Measurements from ENCODE around the gene FSD2.
A peak's percentile ranks its signal among the peaks of the same experiment; 100 is the strongest.
"Not testable (repeated sequence)": the region's sequence is repeated elsewhere in the genome, so short reads cannot be mapped to it uniquely, and the experiment has no call there.

FSD2 gene

DNA sequence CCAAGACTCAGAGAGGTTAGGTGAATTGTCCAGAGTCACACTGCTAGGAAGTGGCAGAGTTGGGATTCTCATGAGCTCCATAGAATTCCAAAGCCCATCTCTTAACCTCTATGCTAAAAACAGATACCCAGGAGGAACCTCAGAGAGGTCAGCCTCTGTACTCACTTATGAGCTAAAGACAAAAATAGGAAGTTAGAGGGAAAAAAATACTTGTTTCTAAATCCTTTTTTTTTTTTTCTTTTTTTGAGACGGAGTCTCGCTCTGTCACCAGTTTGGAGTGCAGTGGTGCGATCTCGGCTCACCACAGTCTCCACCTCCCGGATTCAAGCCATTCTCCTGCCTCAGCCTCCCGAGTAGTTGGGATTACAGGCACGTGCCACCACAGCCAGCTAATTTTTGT, 31.4 kb downstream of the FSD2 start:
- no peaks in the 10 kb centered on the region for H3K27me3 ChIP-seq (ENCODE audit: control insufficient read depth, insufficient read depth, low read length)
- H3K36me3 ChIP-seq (ENCODE audit: control insufficient read depth, insufficient read depth, low read length) = no peaks in the 10 kb centered on the region
- H3K4me3 ChIP-seq (ENCODE audit: low read length) = no peak overlapping the region
- no peaks in the 10 kb centered on the region for H3K4me1 ChIP-seq (ENCODE audit: control insufficient read depth, insufficient read depth, low read length)
- H3K9me3 ChIP-seq (ENCODE audit: control insufficient read depth, low read length) = no peaks in the 10 kb centered on the region
- no peak overlapping the region for H3K9ac ChIP-seq (ENCODE audit: low read length)

- no peaks in the 10 kb centered on the region for H3K4me1 ChIP-seq (ENCODE audit: control insufficient read depth, insufficient read depth, low read length)
- H3K36me3 ChIP-seq (ENCODE audit: control insufficient read depth, insufficient read depth, low read length) = no peaks in the 10 kb centered on the region
- no peak overlapping the region for H3K4me3 ChIP-seq (ENCODE audit: low read length)
- H3K9ac ChIP-seq (ENCODE audit: low read length) = no peak overlapping the region
- H3K27me3 ChIP-seq (ENCODE audit: control insufficient read depth, insufficient read depth, low read length) = no peaks in the 10 kb centered on the region
- no peaks in the 10 kb centered on the region for H3K9me3 ChIP-seq (ENCODE audit: control insufficient read depth, low read length)
These were observed 33.9 kb downstream of the FSD2 start for GRCh38 chr15:82771789-82772607.

DNA sequence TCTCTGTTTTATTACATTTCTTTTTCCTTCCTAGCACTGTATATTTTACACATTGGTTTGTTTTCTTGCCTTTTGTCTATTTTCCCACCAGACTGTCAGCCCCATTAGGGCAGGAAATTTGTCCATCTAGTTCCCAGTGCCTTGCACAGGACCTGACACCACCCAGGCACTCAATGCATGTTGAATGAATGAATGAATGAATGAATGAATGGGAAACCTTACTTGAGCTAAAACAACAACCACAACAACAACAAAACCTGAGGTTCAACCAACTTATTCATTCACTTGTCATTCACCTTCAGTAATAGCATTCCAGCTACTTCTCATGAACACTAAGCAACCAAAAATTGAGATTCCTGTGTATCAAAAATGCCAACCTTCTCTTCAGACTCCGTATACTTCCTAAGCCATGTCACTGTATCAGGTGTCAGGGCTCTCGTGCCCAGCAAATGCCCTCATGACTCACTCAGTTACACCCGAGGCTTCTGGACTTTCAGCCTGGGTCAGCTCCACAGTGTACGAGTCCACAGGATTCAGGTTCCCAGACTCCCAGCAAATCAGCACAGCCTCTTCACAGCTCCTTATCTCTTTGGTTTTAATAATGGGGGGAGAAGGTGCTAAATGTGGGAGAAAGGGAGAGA, 37.3 kb downstream of the FSD2 start:
- no peaks in the 10 kb centered on the region for H3K36me3 ChIP-seq (ENCODE audit: control insufficient read depth, insufficient read depth, low read length)
- H3K4me1 ChIP-seq (ENCODE audit: control insufficient read depth, insufficient read depth, low read length) = no peaks in the 10 kb centered on the region
- no peaks in the 10 kb centered on the region for H3K27me3 ChIP-seq (ENCODE audit: control insufficient read depth, insufficient read depth, low read length)
- H3K9me3 ChIP-seq (ENCODE audit: control insufficient read depth, low read length) = no peaks in the 10 kb centered on the region
- H3K9ac ChIP-seq (ENCODE audit: low read length) = no peak overlapping the region
- no peak overlapping the region for H3K4me3 ChIP-seq (ENCODE audit: low read length)

DNA sequence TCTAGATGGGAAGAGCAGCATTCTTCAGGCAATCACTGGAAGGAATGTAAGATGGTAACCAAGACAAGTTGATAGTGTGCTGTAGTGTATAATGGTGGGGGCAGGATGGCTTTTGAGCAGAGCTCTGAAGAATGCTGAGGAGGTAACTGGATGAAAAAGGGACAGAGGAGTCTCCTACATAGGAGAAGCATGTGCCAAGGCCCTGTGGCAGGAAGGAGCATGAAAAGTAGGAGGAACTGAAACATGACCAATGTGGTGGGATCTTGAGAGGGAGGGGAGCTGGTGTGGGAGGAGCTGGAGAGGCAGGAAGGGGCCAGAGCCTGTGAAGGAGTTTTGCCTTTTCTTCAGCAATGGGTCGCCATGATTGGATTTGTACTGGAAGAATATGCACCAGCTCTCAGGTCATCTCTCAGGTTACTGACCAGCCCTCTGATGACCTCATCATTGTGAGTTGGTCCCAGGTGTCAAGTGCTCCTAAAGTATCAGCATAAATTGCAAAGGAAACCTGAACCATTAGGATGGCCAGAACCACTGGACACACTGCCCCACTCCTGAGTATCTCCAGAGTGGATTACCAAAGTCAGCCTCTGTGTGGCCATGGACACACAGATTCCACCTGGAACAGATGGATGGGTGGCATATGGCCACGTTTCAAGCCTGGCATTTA, 38.6 kb downstream of the FSD2 start:
- Histone ChIP-seq H3K36me3 (ENCODE audit: control insufficient read depth, insufficient read depth, low read length) (no peaks in the 10 kb centered on the region), H3K9me3 (ENCODE audit: control insufficient read depth, low read length) (no peaks in the 10 kb centered on the region), H3K4me1 (ENCODE audit: control insufficient read depth, insufficient read depth, low read length) (no peaks in the 10 kb centered on the region), H3K27me3 (ENCODE audit: control insufficient read depth, insufficient read depth, low read length) (no peaks in the 10 kb centered on the region), H3K4me3 (ENCODE audit: low read length) (no peak overlapping the region), H3K9ac (ENCODE audit: low read length) (no peak overlapping the region)

DNA sequence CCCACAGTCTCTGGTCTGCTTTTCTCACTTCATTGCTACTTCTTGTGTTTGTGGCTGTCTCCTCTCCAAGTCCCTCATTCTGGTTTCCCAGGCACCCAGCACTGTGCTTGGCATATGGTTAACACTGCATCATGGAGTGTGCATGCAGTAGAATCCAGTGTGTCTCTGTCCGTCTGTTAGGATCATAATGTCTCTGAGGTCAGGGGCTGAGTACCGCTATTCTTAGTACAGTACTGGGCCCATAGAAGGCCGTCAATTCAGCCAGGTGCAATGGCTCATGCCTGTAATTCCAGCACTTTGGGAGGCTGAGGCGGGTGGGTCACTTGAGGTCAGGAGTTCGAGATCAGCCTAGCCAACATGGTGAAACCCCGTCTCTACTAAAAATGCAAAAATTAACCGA, 39.7 kb downstream of the FSD2 start:
- not testable (repeated sequence) for H3K36me3 ChIP-seq (ENCODE audit: control insufficient read depth, insufficient read depth, low read length); H3K9me3 ChIP-seq (ENCODE audit: control insufficient read depth, low read length); H3K27me3 ChIP-seq (ENCODE audit: control insufficient read depth, insufficient read depth, low read length); H3K9ac ChIP-seq (ENCODE audit: low read length); H3K4me1 ChIP-seq (ENCODE audit: control insufficient read depth, insufficient read depth, low read length); H3K4me3 ChIP-seq (ENCODE audit: low read length)

DNA sequence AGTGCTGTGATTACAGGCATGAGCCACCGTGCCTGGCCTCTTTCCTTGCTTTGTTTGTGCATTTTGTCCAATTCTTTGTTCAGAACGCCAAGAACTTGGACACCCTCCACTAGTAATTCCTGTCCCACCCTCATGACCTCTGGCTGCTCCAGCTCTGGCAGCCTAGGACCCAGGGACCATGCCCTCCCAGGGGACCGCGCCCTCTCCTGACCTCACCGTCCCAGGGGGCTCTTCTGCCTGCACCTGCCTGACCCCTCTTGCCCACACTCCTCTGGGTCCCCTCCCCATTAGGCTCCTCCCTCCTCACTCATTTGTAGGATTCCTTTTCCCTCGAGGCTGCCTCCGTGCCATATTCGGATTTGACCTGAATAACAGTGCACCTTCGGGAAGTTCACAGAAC, 41.1 kb downstream of the FSD2 start:
- H3K9me3 ChIP-seq (ENCODE audit: control insufficient read depth, low read length) = no peaks in the 10 kb centered on the region
- H3K4me1 ChIP-seq (ENCODE audit: control insufficient read depth, insufficient read depth, low read length) = no peaks in the 10 kb centered on the region
- no peaks in the 10 kb centered on the region for H3K27me3 ChIP-seq (ENCODE audit: control insufficient read depth, insufficient read depth, low read length)
- H3K36me3 ChIP-seq (ENCODE audit: control insufficient read depth, insufficient read depth, low read length) = no peaks in the 10 kb centered on the region
- no peak overlapping the region for H3K4me3 ChIP-seq (ENCODE audit: low read length)
- H3K9ac ChIP-seq (ENCODE audit: low read length) = no peak overlapping the region

DNA sequence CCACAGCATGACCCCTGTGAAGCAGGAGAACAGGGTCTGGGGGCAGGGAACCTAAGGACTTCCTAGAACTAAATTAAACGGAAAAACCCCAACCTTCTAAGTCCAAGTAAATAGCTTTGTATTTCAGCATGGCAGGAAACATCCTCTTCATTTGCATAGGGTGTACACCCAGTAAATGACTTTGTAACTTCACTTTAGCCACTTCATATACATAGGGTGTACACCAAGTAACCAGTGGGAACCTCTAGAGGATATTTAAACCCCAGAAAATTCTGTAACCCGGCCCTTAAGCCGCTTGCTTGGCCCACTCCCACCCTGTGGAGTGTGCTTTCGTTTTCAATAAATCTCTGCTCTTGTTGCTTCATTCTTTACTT, 41.8 kb downstream of the FSD2 start:
- H3K36me3 ChIP-seq (ENCODE audit: control insufficient read depth, insufficient read depth, low read length) = no peaks in the 10 kb centered on the region
- H3K4me3 ChIP-seq (ENCODE audit: low read length) = no peak overlapping the region
- H3K4me1 ChIP-seq (ENCODE audit: control insufficient read depth, insufficient read depth, low read length) = no peaks in the 10 kb centered on the region
- no peak overlapping the region for H3K9ac ChIP-seq (ENCODE audit: low read length)
- H3K27me3 ChIP-seq (ENCODE audit: control insufficient read depth, insufficient read depth, low read length) = no peaks in the 10 kb centered on the region
- H3K9me3 ChIP-seq (ENCODE audit: control insufficient read depth, low read length) = no peaks in the 10 kb centered on the region

DNA sequence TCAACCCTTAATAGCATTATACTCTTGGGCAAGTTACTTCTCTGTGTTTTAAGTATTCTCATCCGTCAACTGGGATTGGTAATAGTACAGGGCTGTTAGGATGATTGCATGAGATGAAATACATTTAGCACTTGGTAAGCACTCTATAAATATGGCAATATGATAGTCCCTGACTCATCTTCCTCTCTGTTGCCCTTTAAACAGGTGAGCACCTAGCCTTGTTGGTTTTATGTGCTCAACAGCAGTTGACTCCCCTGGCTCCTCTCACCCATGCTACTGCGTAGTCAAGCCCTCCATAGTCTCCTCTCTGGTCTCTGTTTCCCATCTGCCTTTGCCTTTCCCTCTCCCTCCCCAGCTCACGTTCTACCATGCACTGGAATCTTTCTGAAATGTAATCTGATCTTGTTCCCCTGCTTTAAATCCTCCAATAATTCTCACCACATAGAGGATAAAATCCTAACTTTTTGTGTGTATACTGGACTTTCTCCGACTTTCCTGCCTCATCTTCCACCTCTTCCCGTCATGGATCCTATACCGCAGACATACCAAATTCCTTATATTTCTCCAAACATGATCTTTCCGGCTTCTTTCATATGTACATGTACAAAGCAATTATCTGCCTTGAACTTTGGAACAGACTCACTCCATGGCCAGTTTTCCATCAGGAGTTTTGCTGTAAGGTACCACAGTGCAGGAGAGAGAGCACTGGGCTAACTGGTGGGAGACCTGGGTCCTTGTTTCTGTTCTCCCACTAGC, 42.3 kb downstream of the FSD2 start:
- no peaks in the 10 kb centered on the region for H3K4me1 ChIP-seq (ENCODE audit: control insufficient read depth, insufficient read depth, low read length)
- no peaks in the 10 kb centered on the region for H3K27me3 ChIP-seq (ENCODE audit: control insufficient read depth, insufficient read depth, low read length)
- H3K36me3 ChIP-seq (ENCODE audit: control insufficient read depth, insufficient read depth, low read length) = no peaks in the 10 kb centered on the region
- H3K9ac ChIP-seq (ENCODE audit: low read length) = no peak overlapping the region
- no peaks in the 10 kb centered on the region for H3K9me3 ChIP-seq (ENCODE audit: control insufficient read depth, low read length)
- H3K4me3 ChIP-seq (ENCODE audit: low read length) = no peak overlapping the region

DNA sequence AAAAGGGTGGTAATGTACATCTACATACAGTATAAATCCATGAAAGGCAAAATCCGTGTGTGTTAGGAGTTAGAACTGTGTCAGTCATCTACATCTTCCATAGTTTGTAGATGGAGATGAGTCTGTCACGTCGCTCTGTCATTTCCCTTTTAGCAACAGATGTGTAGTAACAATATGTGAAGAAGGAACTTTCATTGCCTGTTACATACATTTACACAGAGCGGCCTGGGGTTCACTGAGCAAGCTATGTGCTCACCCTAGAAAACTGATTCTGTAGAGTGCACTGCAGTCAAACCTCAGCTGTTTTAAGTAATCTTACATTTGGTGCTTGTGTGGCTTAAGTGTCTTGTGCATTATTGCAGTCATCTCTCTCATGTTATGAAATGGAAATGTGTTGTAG, 54.6 kb downstream of the FSD2 start:
- H3K9ac ChIP-seq (ENCODE audit: low read length) = peak overlapping the region; percentile 68
- peak overlapping the region; percentile 91 for H3K4me3 ChIP-seq (ENCODE audit: low read length)
- H3K9me3 ChIP-seq (ENCODE audit: control insufficient read depth, low read length) = no peaks in the 10 kb centered on the region
- H3K36me3 ChIP-seq (ENCODE audit: control insufficient read depth, insufficient read depth, low read length) = peaks cover 5% of the 10 kb centered on the region
- H3K27me3 ChIP-seq (ENCODE audit: control insufficient read depth, insufficient read depth, low read length) = no peaks in the 10 kb centered on the region
- H3K4me1 ChIP-seq (ENCODE audit: control insufficient read depth, insufficient read depth, low read length) = peaks cover 12% of the 10 kb centered on the region

- Histone ChIP-seq H3K4me3 (ENCODE audit: low read length) (peak overlapping the region; percentile 91), H3K9ac (ENCODE audit: low read length) (peak overlapping the region; percentile 68), H3K36me3 (ENCODE audit: control insufficient read depth, insufficient read depth, low read length) (no peaks in the 10 kb centered on the region), H3K27me3 (ENCODE audit: control insufficient read depth, insufficient read depth, low read length) (no peaks in the 10 kb centered on the region), H3K9me3 (ENCODE audit: control insufficient read depth, low read length) (no peaks in the 10 kb centered on the region), H3K4me1 (ENCODE audit: control insufficient read depth, insufficient read depth, low read length) (peaks cover 12% of the 10 kb centered on the region)
These were observed 55.1 kb downstream of the FSD2 start for GRCh38 chr15:82750831-82751180.

GRCh38 chr15:82749951-82750830, 55.7 kb downstream of the FSD2 start:
- no peaks in the 10 kb centered on the region for H3K27me3 ChIP-seq (ENCODE audit: control insufficient read depth, insufficient read depth, low read length)
- peak overlapping the region; percentile 91 for H3K4me3 ChIP-seq (ENCODE audit: low read length)
- H3K9me3 ChIP-seq (ENCODE audit: control insufficient read depth, low read length) = no peaks in the 10 kb centered on the region
- H3K4me1 ChIP-seq (ENCODE audit: control insufficient read depth, insufficient read depth, low read length) = peaks cover 12% of the 10 kb centered on the region
- H3K9ac ChIP-seq (ENCODE audit: low read length) = peak overlapping the region; percentile 68
- no peaks in the 10 kb centered on the region for H3K36me3 ChIP-seq (ENCODE audit: control insufficient read depth, insufficient read depth, low read length)
